ENCODE results near the gene EIF5B. TPM values are rescaled to one million over a fixed set of nuclear protein-coding genes. Genes with fewer than 3 reads are reported as not detected.

The EIF5B gene
- total and polyA plus RNA-seq, 4 donors = 22.9 to 36.2 (median 31.7) TPM

DNA sequence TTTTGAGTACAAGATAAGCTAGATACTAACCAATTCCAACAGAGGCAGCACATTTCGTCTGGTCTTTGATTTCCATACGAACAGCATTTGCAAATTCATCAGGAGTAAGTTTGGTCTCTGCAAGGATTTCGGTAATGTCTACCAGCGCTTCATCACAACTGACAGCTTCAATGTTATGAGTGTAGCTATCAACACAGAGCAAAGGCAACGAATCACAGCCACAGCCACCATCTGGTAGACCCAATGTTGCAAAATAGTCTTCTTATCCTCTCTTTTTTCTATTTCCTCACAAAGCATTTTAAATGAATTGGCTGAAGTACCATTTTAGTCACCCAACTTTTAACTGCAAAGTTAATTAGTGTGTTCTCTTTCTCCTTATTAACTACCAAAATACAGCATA lies 84.3 kb downstream of the EIF5B start:
- peak; percentile 56 to 82 (median 77) for DNase-seq
- 88 to 90% methylated on average over 5 of the region's 5 CpGs for WGBS, 2 donors

GRCh38 chr2:99422599-99422998 lies 85.4 kb downstream of the EIF5B start:
- WGBS, 2 donors = 67 to 76% methylated on average over 3 of the region's 3 CpGs
- H3K9ac ChIP-seq (ENCODE audit: insufficient read depth in 1 of 2, low read length in 2 of 2) = no peak overlapping the region
- peaks cover 0 to 18% (median 14%) of the 10 kb centered on the region in 5 donors for H3K4me1 ChIP-seq (ENCODE audit: control insufficient read depth in 5 of 5, insufficient read depth in 5 of 5, low read length in 5 of 5)
- H3K9me3 ChIP-seq (ENCODE audit: control insufficient read depth in 4 of 4, insufficient read depth in 3 of 4, low read length in 3 of 4) = no peaks in the 10 kb centered on the region
- peaks cover 18 to 41% (median 20%) of the 10 kb centered on the region in 4 donors for H3K36me3 ChIP-seq (ENCODE audit: control insufficient read depth in 4 of 4, insufficient read depth in 4 of 4, low read length in 4 of 4)
- H3K27me3 ChIP-seq (ENCODE audit: control insufficient read depth in 3 of 3, insufficient read depth in 3 of 3, low read length in 2 of 3) = no peaks in the 10 kb centered on the region
- no peak overlapping the region for H3K4me3 ChIP-seq
- no peak for ATAC-seq (ENCODE audit: insufficient read depth, low FRiP score)
- no peak for DNase-seq
- no peak for TF ChIP-seq CTCF (IDR thresholded peaks at IDR 0.05; ENCODE audit: control extremely low read depth, extremely low read depth)
- H3K27ac ChIP-seq (ENCODE audit: low read depth in 1 of 2, low read length in 1 of 2) = peak overlapping the region in 1 of 2 donors; percentile 28

More for the DNA sequence above, 84.3 kb downstream of the EIF5B start:
- Histone ChIP-seq H3K4me1 (ENCODE audit: control insufficient read depth in 5 of 5, insufficient read depth in 5 of 5, low read length in 5 of 5) (peaks cover 0 to 18% (median 14%) of the 10 kb centered on the region in 5 donors), H3K9me3 (ENCODE audit: control insufficient read depth in 4 of 4, insufficient read depth in 3 of 4, low read length in 3 of 4) (no peaks in the 10 kb centered on the region), H3K4me3 (no peak overlapping the region), H3K27ac (ENCODE audit: low read depth in 1 of 2, low read length in 1 of 2) (no peak overlapping the region), H3K36me3 (ENCODE audit: control insufficient read depth in 4 of 4, insufficient read depth in 4 of 4, low read length in 4 of 4) (peaks cover 20 to 45% (median 22%) of the 10 kb centered on the region in 4 donors), H3K27me3 (ENCODE audit: control insufficient read depth in 3 of 3, insufficient read depth in 3 of 3, low read length in 2 of 3) (no peaks in the 10 kb centered on the region), H3K9ac (ENCODE audit: insufficient read depth in 1 of 2, low read length in 2 of 2) (no peak overlapping the region)
- ATAC-seq (ENCODE audit: insufficient read depth, low FRiP score) = no peak
- TF ChIP-seq CTCF (IDR thresholded peaks at IDR 0.05; ENCODE audit: control extremely low read depth, extremely low read depth) = no peak

DNA sequence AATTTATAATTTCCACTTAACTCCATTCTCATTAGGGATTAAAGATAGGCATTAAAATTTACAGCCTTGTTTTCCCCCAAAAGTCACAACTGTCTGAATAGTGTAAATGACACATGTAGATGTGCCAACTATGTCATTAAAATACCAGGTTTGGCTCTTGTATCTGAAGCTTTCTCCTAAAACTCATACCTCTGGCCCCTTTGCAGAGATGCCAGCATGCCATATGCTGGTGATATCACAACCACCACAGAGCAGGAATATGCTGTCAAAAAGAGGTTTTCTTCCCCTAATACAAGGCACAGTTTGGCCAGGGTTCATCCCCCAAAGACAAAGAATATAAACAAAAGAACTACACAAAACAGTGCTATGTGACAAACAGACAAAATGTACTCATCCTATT lies 87.2 kb downstream of the EIF5B start:
- no peak for TF ChIP-seq CTCF (IDR thresholded peaks at IDR 0.05; ENCODE audit: control extremely low read depth, extremely low read depth)
- H3K27ac ChIP-seq (ENCODE audit: low read depth in 1 of 2, low read length in 1 of 2) = peak overlapping the region in 1 of 2 donors; percentile 53
- H3K27me3 ChIP-seq (ENCODE audit: control insufficient read depth in 3 of 3, insufficient read depth in 3 of 3, low read length in 2 of 3) = no peaks in the 10 kb centered on the region
- DNase-seq (no peak), ATAC-seq (ENCODE audit: insufficient read depth, low FRiP score) (no peak)
- peaks cover 17 to 45% (median 27%) of the 10 kb centered on the region in 4 donors for H3K36me3 ChIP-seq (ENCODE audit: control insufficient read depth in 4 of 4, insufficient read depth in 4 of 4, low read length in 4 of 4)
- no peaks in the 10 kb centered on the region for H3K9me3 ChIP-seq (ENCODE audit: control insufficient read depth in 4 of 4, insufficient read depth in 3 of 4, low read length in 3 of 4)
- peaks cover 0 to 18% (median 14%) of the 10 kb centered on the region in 5 donors for H3K4me1 ChIP-seq (ENCODE audit: control insufficient read depth in 5 of 5, insufficient read depth in 5 of 5, low read length in 5 of 5)
- H3K9ac ChIP-seq (ENCODE audit: insufficient read depth in 1 of 2, low read length in 2 of 2) = no peak overlapping the region
- H3K4me3 ChIP-seq = no peak overlapping the region

DNA sequence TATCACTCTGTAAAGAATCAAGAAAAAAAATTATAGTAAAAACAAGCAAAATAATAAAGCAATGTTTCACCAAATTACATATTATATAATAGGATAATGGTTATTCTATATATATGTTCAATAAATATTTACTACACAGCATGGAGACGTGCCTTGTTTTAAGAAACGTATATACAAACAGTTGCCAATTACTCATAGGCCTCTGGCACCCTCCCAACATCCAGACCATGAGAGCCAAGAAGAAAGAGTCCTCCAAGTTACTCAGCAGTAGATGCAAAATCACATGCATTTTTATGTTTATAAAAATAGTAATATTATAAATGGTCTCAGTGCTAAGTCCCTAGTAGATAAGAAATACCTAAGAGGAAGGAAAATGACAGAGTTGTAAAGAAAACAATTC lies 87.8 kb downstream of the EIF5B start:
- peak; percentile 82 to 93 (median 93) for DNase-seq
- Histone ChIP-seq H3K27ac (ENCODE audit: low read depth in 1 of 2, low read length in 1 of 2) (no peak overlapping the region), H3K4me1 (ENCODE audit: control insufficient read depth in 5 of 5, insufficient read depth in 5 of 5, low read length in 5 of 5) (peaks cover 0 to 18% (median 14%) of the 10 kb centered on the region in 5 donors), H3K36me3 (ENCODE audit: control insufficient read depth in 4 of 4, insufficient read depth in 4 of 4, low read length in 4 of 4) (peaks cover 14 to 40% (median 25%) of the 10 kb centered on the region in 4 donors), H3K9ac (ENCODE audit: insufficient read depth in 1 of 2, low read length in 2 of 2) (no peak overlapping the region), H3K27me3 (ENCODE audit: control insufficient read depth in 3 of 3, insufficient read depth in 3 of 3, low read length in 2 of 3) (no peaks in the 10 kb centered on the region), H3K9me3 (ENCODE audit: control insufficient read depth in 4 of 4, insufficient read depth in 3 of 4, low read length in 3 of 4) (no peaks in the 10 kb centered on the region), H3K4me3 (no peak overlapping the region)
- WGBS, 2 donors = 35 to 69% methylated on average over 2 of the region's 2 CpGs
- no peak for ATAC-seq (ENCODE audit: insufficient read depth, low FRiP score)
- TF ChIP-seq CTCF (IDR thresholded peaks at IDR 0.05; ENCODE audit: control extremely low read depth, extremely low read depth) = no peak
